Measurements from ENCODE around the gene UGT2B7. TPM values are rescaled to one million over a fixed set of nuclear protein-coding genes. Genes with fewer than 3 reads are reported as not detected.
A peak's percentile ranks its signal among the peaks of the same experiment; 100 is the strongest.

The UGT2B7 gene
- total RNA-seq, 1 donor from 2014 or later: not detected

- Mint-ChIP-seq H3K27me3 (ENCODE audit: unreplicated experiment) (no peaks in the 10 kb centered on the region), H3K9me3 (ENCODE audit: unreplicated experiment) (no peaks in the 10 kb centered on the region), H3K4me3 (ENCODE audit: unreplicated experiment) (no peak overlapping the region), H3K36me3 (ENCODE audit: low read depth, unreplicated experiment) (no peaks in the 10 kb centered on the region), H3K4me1 (ENCODE audit: unreplicated experiment) (no peaks in the 10 kb centered on the region), H3K27ac (ENCODE audit: unreplicated experiment) (no peak overlapping the region)
- TF ChIP-seq CTCF (IDR thresholded peaks at IDR 0.05; ENCODE audit: unreplicated experiment): no peak
- DNase-seq (ENCODE audit: low spot score): no peak
These were observed 45.0 kb downstream of the UGT2B7 start for GRCh38 chr4:69141320-69141719.

- no peaks in the 10 kb centered on the region for H3K27me3 Mint-ChIP-seq (ENCODE audit: unreplicated experiment)
- H3K36me3 Mint-ChIP-seq (ENCODE audit: low read depth, unreplicated experiment): no peaks in the 10 kb centered on the region
- no peak overlapping the region for H3K4me3 Mint-ChIP-seq (ENCODE audit: unreplicated experiment)
- no peak overlapping the region for H3K27ac Mint-ChIP-seq (ENCODE audit: unreplicated experiment)
- H3K9me3 Mint-ChIP-seq (ENCODE audit: unreplicated experiment): no peaks in the 10 kb centered on the region
- no peak for DNase-seq (ENCODE audit: low spot score)
- TF ChIP-seq CTCF (IDR thresholded peaks at IDR 0.05; ENCODE audit: unreplicated experiment): no peak
- H3K4me1 Mint-ChIP-seq (ENCODE audit: unreplicated experiment): no peaks in the 10 kb centered on the region
These were observed 51.1 kb downstream of the UGT2B7 start for GRCh38 chr4:69147334-69147733.

- H3K27ac Mint-ChIP-seq (ENCODE audit: unreplicated experiment): no peak overlapping the region
- H3K4me1 Mint-ChIP-seq (ENCODE audit: unreplicated experiment): no peaks in the 10 kb centered on the region
- H3K4me3 Mint-ChIP-seq (ENCODE audit: unreplicated experiment): no peak overlapping the region
- no peak for DNase-seq (ENCODE audit: low spot score)
- no peaks in the 10 kb centered on the region for H3K36me3 Mint-ChIP-seq (ENCODE audit: low read depth, unreplicated experiment)
- no peaks in the 10 kb centered on the region for H3K9me3 Mint-ChIP-seq (ENCODE audit: unreplicated experiment)
- H3K27me3 Mint-ChIP-seq (ENCODE audit: unreplicated experiment): peaks cover 2% of the 10 kb centered on the region
- no peak for TF ChIP-seq CTCF (IDR thresholded peaks at IDR 0.05; ENCODE audit: unreplicated experiment)
These were observed 57.7 kb downstream of the UGT2B7 start for GRCh38 chr4:69154021-69154420.

- no peaks in the 10 kb centered on the region for H3K9me3 Mint-ChIP-seq (ENCODE audit: unreplicated experiment)
- no peaks in the 10 kb centered on the region for H3K36me3 Mint-ChIP-seq (ENCODE audit: low read depth, unreplicated experiment)
- no peaks in the 10 kb centered on the region for H3K4me1 Mint-ChIP-seq (ENCODE audit: unreplicated experiment)
- peak; percentile 19 for DNase-seq (ENCODE audit: low spot score)
- H3K27me3 Mint-ChIP-seq (ENCODE audit: unreplicated experiment): peaks cover 2% of the 10 kb centered on the region
- H3K4me3 Mint-ChIP-seq (ENCODE audit: unreplicated experiment): no peak overlapping the region
- H3K27ac Mint-ChIP-seq (ENCODE audit: unreplicated experiment): no peak overlapping the region
- peak; percentile 30 for TF ChIP-seq CTCF (IDR thresholded peaks at IDR 0.05; ENCODE audit: unreplicated experiment)
These were observed 60.6 kb downstream of the UGT2B7 start for GRCh38 chr4:69156913-69157312.

Other genes starting within 250 kb of the UGT2B7 start
- gene UGT2A3, start 144.7 kb upstream of the UGT2B7 start, total RNA-seq (ENCODE audit: unreplicated experiment): not detected
- gene UGT2B11, start 118.3 kb downstream of the UGT2B7 start, total RNA-seq (ENCODE audit: unreplicated experiment): not detected
- gene UGT2B28, start 184.0 kb downstream of the UGT2B7 start, total RNA-seq (ENCODE audit: unreplicated experiment): not detected

All from endothelial cell (in vitro differentiated cells).